SIG-M5 treated with dmso at 0.1 percent for 504 hours (cell line): Measurements from ENCODE around the gene CCR3.
A peak's percentile ranks its signal among the peaks of the same experiment; 100 is the strongest.
"Not testable (repeated sequence)": the region's sequence is repeated elsewhere in the genome, so short reads cannot be mapped to it uniquely, and the experiment has no call there.

ENCODE experiments used
- DNase-seq: peaks from one replicate; lab custom pipeline; 2025; ENCODE audit not compliant: unreplicated experiment; lab: John Stamatoyannopoulos, UW

CCR3 gene

DNA sequence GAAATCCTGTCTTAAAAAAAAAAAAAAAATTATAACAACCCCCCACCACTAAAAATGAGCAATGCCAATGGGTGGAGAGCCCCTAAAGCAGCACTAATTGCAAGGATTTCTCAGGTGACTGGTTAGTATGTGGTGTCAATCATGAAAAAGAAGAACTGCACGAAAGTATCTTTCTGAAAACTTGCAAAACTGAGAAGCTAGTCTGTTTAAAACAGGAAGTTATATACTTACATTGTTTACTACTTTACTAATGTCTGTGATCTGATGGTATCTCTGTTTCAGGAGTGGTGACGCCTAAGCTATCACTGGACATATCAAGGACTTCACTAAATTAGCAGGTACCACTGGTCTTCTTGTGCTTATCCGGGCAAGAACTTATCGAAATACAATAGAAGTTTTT lies at the start of gene CCR3:
Gene CCR3, plus strand, starts transcription at position 341 of the 400 bp plus-strand sequence. CDS start 22,699 bp downstream, outside the sequence.
- peak; percentile 59 for DNase-seq

DNA sequence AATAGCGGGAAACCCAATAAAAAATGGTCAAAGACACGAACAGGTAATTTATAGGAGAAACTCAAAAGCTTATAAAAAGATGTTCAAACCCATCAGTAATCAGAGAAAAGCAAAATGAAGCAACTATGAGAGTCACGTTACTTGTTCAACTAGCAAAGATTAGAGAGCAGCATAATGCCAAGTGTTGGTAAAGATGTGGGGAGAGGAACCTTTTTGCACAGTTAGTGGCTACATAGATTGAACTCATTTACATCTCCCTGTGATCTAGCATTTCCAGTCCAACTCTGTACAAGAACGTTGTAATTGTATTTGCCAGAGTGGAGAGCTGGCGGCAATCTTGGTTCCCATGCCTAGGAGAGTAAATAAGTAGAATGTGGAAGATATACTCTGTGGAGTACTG lies 49.3 kb upstream of the CCR3 start:
- no peak for DNase-seq

DNA sequence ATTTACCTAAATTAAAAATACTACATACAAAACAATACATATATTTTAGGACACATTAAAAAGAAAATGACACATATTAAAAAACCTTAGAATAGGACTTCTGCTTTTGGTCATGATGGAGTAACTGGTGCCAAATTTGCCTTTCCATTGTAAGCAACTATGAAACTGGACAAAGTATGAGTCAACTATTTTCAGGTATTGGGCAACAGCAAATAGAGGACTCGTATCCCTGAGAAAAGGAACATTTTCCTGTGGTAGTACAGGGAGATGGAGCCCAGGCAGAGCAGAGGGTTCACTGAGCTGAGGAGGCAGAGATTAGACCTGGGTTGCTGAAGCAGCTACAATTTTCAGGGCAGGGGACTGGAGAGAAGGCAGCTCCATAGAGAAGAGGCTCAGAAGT lies 48.8 kb upstream of the CCR3 start:
- DNase-seq, result peak; percentile 91

DNA sequence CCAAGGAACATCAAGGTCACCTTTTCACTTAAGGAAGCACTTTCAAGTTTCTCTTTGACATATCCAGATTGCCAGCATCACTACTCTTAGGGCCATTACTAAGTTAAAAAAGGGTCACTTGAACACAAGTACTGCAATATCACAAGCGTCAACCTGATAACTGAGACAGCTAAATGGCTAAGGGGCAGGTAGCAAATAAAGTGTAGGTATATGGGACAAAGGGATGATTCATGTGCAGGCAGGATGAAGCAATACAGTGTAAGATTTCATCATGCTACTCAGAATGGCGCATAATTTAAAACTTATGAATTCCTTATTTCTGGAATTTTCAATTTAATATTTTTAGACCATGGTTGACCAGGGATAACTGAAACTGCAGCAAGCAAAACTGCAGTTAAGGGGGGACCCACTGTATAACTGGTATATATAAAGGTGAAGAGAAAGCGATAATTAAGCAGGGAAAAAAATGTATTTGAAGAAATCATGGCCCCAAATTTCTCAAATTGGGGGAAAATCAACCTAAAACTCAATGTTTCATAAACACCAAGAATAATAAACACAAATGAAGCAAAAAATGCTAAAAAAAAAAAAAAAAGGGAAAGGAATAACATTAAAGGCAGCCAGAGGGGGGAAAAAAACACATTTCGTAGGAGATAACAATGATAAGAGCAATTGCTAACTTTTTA lies 47.2 kb upstream of the CCR3 start:
- DNase-seq, result no peak

DNA sequence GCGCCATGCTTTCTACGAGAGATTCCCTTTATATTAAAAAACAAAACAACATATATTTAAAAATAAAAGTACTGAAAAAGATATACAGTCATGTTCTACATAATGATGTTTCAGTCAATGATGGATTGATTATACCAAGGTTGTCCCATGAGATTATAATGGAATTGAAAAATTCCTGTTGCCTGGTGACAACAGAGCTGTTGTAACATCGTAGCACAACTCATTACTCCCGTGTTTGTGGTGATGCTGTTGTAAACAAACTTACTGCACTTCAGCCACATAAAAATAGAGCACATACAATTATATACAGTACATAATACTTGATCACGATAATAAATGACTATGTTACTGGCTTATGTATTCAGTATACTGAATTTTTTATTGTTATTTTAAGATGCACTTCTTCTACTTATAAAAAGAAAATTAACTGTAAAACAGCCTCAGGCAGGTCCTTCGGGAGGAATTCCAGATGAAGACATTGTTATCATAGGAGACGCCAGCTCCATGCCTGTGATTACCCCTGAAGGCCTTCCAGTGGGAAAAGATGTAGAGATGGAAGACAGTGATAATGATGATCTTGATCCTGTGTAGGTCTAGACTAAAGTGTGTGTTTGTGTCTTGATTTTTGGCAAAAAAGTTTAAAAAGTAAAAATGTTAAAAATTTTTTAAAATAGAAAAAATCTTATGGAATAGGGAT lies 45.9 kb upstream of the CCR3 start:
- DNase-seq, result no peak

DNA sequence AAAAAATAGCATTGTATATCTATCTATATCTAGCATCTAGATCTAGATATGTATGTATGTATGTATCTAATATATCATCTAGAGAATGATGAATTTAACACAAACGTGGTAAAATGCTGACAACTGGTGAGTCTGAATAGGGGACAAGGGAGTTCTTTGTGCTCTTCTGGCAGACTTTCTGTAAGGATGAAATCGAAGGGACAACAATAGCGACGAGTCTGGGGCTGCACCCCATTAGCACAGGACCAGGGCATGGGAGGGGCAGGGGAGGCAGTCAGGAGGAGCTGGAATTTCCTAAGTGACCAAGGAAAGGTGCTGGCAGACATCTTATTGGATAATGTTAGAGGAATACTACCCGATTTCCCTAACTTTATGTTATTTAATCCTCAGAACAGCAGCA lies 42.0 kb upstream of the CCR3 start:
- no peak for DNase-seq

DNA sequence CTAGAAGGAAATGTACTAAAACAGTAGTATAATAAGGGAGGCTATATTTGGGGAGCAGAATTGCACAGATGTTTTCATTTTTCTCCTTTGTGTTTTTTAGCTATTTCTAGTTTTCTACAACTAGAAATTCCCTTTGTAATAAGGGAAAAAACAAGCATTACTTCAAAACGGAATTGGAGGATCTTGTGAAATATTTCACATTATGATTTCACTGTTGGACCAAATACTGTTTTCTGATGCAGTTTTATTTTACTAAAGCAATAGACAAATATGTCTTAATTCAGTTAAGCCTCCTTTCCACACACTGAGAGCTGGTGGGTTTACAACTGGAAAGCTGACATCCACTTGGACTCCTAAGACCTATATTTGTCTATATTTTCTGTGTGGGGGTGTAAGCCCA lies 41.5 kb upstream of the CCR3 start:
- no peak for DNase-seq

DNA sequence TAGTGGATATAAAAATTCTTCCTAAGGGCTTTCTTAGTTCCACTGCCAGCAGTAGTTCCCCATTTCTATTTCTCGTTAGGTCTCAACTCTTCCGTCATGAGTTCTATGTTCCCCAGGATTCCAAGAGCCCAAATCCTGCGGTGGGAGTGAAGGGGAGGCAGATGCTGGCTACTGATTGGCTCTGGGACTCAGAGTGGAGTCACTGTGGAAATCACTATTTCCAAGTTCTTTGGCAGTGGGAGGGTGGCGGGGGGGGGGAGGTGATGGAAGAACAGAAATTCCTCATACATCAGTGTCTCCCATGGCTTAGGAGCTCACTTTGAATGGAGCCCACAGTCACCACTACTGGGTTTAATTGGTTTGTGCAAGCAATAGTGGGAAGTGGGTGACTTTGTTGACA lies 39.7 kb upstream of the CCR3 start:
- no peak for DNase-seq

DNA sequence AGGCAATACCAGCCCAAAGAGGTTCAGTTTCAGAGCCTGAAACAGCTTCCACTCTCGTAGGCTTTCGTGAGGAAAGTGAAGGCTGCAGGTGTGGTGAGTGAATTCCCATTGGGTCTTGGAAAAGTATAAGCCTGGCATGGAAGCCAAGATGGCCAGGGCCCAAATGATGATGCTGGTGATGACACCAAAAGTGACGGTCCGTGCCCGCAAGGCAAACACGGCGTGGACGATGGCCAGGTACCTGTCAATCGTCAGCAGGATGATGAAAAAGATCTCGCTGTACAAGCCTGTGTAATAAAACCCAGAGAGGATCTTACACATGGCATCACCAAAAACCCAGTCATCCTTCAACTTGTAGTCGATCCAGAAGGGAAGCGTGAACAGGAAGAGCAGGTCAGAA lies 38.6 kb upstream of the CCR3 start:
- no peak for DNase-seq

DNA sequence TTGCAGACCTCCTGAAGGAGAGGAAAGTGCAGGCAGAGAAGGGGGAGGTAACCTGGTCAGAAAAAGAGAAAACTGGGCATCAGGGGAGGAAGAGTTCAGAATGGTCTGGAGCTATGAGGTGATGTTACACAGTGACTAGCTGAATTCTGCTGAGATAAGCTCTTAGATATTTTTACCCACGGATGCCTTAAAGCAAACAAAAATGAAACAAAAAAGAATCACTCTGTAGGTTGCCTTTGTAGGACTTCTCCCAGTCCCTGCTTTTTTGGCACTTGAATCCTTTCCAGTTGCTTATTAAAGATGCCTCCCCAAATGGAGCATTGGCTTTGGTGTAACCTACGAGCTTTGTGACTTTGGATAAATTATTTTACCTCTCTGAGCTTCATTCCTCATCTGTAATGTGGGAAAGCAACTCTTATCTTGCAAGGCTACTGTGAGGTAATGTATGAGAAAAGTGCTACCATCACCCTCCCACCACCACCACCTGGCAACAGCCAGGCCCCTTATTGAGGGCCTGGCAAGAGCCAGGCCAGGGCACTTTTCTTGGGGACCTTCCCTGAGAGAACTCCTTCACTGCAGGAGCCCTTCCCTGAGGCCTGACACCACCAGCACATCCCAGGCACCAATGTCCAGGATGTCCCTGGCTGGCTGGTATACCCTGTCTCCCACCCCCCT lies 36.8 kb upstream of the CCR3 start:
- no peak for DNase-seq

DNA sequence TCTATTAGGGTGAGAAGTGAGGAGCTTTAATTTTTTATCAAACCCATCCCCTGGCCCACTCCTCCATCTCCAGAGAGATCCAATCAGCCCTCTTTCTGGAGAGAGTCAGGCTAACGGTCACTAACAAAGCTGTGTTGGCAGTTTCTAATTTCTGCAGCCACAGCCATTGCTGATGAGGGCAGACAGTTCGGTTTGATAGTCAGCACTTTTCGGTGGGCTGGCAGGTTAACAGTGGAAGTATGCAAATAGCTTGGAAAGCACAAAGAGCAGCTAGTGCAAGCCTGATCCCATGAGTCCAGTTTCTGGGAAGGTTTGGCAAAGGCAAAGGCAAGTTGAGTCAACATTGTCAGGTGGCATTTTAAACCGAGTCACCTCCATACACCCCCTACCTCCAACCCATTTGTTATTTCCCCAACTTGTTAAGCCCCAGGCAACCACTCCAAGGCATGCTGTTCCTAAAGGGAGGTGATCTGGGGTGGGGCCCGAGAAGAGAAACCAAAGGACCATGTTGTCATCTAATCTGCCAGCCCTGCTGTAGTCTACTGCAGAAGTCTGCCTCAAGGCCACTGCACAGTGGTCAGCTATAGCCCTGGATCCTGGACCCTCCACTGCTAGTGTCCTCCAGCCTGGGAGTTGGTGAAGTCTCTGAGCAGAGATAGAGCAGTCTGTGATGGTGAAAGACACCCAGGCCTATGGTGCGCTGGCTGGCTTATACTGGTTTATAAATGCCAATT lies 35.8 kb upstream of the CCR3 start:
- DNase-seq, result no peak

DNA sequence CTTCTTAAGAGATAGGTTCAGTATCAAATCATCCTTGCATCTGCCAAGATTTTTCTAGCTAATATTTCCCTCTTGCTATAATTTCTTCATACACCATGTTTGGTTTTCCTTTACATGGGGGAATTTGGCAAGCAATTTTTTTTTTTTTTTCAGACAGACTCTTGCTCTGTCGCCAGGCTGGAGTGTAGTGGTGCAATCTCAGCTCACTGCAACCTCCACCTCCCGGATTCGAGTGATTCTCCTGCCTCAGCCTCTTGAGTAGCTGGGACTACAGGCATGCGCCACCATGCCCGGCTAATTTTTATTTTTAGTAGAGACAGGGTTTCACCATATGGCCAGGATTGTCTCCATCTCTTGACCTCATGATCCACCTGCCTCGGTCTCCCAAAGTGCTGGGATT lies 34.7 kb upstream of the CCR3 start:
- not testable (repeated sequence) for DNase-seq

DNA sequence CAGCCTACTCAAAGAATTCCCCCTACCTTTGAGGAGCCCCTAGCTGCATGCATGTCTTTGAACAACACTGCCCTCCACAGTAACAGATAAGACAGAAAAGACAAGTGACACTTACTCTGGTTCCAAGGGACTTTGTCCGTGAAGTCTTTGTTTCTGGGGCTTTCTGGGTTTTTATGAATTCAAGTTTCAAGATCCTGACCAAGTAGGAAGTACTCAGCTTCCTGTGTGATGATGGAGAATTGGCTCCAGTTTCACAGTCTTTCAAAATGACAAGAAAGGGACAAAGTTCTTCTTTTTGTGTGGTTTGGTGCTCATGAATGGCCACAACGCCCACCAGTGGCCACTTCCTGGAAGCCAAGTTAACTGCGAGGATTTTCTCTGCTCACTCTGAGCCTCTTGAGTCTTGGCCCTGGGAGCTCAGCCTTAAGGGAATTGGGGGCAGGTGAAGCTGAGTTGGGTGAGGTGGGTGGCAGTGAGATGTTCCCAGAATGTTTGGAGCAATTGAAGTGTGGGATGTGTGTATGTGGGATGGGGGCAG lies 34.0 kb upstream of the CCR3 start, which contains the start of gene CCR1:
Gene CCR1, minus strand, starts transcription at position 147 of the 538 bp plus-strand sequence. CDS start 4,000 bp downstream, outside the sequence.
- DNase-seq, result peak; percentile 91

DNA sequence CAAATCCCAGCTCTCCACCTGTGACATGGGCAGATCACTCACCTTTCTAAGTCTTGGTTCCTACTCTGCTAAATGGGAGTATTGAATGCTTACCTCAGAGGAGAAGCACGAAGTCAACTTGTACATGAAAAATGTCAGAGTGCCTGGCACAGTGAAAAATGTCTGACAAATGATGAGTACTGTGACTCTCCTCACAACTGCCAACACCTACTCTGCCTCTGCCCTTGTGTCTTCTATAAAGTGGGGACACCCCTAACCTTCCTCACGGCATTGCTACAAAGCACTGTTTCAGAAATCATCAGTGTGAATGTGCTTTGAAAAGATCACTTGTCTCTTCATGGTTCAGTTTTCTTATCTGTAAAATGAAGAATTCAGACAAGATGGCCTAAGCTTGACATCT lies 33.2 kb upstream of the CCR3 start:
- no peak for DNase-seq

DNA sequence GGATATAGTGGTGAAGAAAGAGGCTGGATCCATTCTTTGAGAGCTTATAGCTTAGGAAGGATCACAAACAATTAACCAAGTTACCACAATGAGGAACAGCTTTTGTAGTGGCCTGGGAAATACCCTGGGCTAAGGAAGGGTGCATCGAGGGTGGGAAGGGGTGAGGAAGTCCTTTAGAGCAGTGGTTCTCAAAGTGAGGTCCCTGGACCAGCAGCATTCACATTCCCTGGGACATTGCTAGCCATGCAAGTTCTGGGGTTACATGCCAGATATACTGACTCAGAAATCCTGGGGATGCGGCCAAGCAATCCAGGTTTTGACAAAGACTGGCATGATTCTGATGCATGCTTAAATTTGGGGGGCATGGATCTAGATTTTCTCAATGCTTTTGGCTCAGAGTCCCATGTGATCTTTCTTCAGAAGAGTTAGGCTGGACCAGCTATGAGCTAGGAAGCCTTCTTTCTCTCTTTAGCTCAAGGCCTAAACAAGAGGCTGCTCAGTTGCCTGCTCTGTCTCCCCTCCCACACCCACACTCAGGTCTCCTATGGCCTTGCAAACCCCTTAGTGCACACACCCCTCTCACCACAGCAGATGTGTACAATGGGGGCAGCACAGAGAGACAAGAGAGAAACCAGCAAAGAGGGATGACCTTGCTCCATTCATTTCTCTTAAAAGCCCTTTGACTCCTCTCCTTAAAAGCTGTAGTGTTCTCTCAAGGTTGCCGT lies 32.4 kb upstream of the CCR3 start:
- no peak for DNase-seq

DNA sequence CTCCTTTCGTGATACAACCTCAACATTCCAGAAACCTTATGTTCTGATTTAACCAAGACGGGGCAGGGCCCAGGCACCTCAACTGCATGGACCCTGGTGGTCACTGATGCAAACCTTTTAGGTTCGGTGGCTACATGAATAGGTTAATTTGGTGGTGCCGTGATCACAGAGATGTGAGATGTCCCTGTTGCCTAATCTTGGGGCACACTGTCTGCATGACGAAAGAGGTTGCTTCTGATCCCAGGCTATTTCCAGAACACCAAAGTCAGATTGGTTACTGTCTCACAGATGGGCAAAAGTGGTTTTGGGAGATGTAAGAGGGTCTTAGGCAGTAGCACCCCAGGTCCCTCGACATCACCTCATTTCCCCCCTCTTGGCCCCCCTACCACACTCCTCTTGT lies 30.2 kb upstream of the CCR3 start:
- DNase-seq, result peak; percentile 69

DNA sequence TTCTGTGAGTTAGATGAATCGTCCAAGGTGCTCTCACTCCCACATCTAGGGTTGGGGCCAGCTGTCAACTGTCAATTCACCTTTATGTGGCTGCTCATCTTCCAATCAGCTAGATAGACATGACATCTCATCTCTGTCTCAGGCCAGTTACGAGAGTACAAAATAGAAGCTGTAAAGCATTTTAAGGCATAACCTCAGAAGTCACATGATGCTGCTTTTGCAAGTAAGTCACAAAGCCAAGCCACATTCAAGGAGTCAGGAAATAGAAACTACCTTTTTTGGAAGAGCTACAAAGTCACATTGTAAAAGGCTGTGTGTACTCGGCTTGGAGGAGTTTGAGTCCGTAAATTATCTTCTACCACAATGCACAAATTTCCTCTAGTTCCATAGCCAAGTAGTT lies 29.1 kb upstream of the CCR3 start:
- peak; percentile 90 for DNase-seq

DNA sequence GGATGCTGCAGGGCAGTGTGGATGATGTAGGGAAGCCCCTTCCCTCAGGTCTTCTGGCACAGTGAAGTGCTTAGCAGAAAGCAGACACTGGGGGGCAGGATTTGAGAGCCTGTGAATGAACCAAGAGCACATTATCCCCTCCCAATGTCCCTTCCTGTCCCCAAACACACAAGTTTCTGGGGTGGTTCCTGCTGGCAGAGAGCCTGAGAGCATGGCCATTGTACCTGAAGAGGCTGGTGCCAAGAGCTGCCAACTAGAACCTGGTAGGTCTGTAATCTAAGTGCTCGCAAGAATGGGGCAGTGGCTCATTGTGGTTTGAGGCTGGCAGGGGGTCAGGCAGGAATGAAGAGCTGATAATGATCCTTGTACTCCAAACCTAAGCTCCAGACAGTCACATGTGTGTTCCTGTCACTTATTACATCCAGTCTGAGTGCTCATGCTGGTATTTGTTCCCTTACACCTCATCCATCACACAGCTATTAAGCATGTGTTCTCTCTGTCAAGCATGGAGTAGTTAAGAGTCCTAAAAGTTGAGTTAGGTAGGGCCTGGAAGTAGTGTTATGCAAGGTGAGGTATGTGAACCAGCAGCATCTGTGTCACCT lies 27.4 kb upstream of the CCR3 start:
- DNase-seq, result peak; percentile 52

DNA sequence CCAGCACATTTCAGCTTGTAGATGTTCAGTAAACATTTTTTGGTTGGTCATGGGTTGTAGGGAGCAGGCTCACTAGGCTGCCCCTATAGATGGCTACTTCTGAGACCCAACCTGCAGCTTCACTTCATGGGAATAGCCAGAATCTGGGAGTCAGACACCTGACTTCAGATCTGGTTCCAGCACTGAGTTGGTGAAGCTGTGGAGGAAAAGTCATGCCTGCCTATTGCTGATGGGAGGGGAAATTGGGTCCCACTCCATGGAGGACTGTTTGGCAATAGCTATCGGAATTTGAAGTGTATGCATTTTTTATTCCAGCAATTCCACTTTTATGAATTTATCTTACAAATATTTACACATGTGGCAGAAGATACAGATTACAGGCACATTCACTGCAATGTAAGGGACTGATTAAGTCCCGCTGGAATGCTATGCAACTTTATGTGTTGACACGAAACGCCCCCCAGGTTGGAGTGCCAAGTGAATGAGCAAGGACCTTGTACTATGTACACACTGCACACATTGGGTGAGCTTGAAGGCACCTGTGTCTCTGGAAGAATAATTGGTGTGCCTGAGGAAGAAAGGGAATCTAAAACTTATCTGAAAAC lies 26.3 kb upstream of the CCR3 start:
- no peak for DNase-seq
